SH-SY5Y (cell line): Measurements from ENCODE around the gene SRPRB.

ENCODE experiments used
- GATA2 ChIP-seq: IDR thresholded peaks from 2 replicates; pipeline ENCODE4 v1.6.1; 2011; ENCODE audit warnings: mild to moderate bottlenecking, low read depth, low read length
- GATA3 ChIP-seq: IDR thresholded peaks from 2 replicates; pipeline ENCODE4 v1.6.1; 2011; ENCODE audit warnings: low read depth, mild to moderate bottlenecking, low read length, moderate library complexity

DNA sequence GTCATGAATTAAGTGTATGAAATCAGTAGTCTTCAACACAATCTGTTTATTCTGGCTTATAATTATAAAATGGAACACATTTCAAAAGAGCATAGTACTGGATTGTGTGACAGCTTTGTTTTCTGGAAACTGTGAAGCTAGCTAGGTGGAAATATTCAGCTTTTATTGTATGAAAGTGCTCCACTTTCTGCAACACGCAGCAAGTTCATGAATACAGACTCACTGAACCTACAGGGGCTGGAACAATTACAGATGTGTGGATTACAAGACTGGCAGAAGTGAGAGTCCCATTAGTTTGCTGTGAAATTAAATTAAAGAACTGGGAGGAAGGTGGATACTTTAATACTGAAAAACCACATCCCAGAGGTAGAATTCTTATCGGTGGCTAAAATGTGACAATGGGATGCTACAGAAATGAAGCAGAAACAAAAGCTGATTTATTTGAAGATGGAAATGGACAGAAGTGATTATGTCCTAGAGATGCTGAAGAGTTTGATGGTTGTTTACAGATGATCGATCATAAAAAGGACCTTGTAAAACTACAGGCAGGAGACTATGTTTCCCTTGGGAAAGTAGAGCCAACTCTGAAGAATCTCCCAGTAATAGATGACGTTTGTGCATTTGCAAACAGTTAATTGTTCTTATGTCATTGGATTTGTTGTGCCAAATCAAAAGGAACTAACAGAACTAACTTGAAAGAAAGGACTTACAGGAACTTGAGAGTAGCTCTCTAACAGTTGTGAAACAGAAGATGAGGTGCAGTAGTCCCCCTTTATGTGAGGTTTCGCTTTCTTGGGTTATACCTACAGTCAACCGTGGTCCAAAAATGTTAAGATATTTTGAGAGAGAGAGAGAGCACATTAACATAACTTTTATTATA, 43.8 kb upstream of the SRPRB start:
- TF ChIP-seq GATA2 (no peak), GATA3 (no peak)
